Measurements from ENCODE around the gene GALNT11.

The GALNT11 gene

DNA sequence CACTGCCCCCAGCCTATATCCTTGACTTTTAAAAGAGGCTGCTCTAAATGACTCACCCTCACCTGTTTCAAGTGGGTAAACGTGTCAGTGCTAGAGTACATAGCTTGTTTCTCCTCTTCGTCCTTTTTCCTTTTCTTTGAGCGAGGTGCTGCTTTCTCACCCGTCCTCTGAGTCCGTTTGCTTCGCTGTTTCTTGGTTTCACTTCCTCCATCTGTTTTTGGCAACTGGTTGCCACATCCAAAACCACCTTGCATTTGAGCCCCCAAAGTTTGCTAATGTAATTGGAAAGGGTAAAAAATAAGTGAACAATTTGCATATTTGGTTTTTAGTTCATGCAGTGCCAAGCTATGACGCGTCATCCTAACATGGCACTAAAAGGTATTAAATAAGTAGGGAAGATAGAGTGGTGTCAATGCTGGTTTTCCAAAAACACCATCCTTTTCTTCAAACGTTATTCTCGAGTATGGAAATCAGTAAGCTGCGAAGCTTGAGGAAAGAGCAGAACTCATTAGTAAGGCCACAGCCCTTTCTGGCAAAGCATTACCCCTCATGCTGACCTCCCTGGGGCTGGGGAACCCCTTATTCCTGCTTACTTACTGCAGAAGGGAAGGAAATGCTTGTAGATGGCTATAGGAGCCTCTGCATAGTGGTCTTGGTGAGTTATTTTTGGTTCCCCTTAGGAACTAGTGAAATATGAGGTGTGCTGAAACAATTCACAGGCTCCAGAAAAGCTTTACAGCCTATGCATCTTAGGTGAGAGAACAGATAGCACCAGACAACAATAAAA is 133.5 kb downstream of the GALNT11 start:
- DNase-seq: no peak

DNA sequence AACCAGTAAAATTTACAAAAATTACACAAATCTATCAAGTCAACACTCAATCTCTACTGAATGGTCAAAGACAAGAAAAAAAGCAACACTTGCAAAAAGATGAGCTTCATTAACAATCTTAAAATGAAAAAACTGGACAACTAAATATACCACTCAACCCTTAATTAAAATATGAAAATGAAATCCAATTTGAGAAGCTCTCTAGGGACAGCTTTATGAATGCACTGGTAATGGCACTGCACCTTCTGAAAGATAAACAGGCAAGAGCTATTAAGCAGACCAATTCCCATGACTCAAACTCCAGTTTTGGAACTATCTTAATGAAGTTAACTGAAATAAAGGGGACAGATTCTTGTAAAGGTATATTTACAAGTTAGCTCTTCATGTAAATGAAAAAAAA is 135.7 kb downstream of the GALNT11 start:
- no peak for DNase-seq

DNA sequence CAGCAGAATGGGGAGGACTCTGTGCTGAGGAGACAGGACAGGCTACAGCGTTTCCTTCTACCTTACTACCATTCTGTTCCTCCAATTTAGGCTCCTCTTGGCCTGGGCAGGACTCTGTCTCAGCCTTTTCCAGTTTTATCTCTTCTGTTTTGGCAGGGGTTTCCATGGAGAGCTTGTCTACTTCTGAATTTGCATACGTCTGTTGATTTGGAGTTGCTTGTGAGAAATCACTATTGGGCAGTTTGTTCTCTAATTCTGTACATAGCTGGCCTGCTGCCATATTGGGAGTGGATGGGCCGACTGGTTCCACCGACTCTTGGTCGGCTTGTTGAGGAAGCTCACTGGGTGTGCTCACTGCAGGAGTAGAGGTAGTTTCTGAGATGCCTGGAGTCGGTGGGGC is 136.8 kb downstream of the GALNT11 start:
- no peak for DNase-seq
